Astrocyte of the spinal cord (primary cell): ENCODE results near the gene LCK.
"Not testable (repeated sequence)": the region's sequence is repeated elsewhere in the genome, so short reads cannot be mapped to it uniquely, and the experiment has no call there.

Source experiments
- DNase-seq: peaks from one replicate; pipeline ENCODE4 v3.0.0; 2011; ENCODE audit warnings: low read depth, low spot score
- H3K4me3 ChIP-seq: 2 replicates; pipeline ENCODE4 v1.5.1; 2011; ENCODE audit warnings: low read depth, mild to moderate bottlenecking, low read length, moderate library complexity
- CTCF ChIP-seq: IDR thresholded peaks from 2 replicates; pipeline ENCODE4 v1.5.1; 2012; ENCODE audit warnings: low read depth, mild to moderate bottlenecking, low read length, inconsistent platforms
- in situ Hi-C: cut with HindIII; loops from 2 replicates; pipeline ENCODE4 v1.10.0; 2017; ENCODE audit warnings: low sequenced_read_pairs

The LCK gene

GRCh38 chr1:32257227-32257508 is 6.1 kb downstream of the LCK start:
- in situ Hi-C loops, result no loop called here
- no peak for DNase-seq
- no peak for TF ChIP-seq CTCF
- H3K4me3 ChIP-seq, result no peak overlapping the region

GRCh38 chr1:32263236-32263593 is 12.2 kb downstream of the LCK start:
- in situ Hi-C loops, H3K4me3 ChIP-seq, DNase-seq: not testable (repeated sequence)

- no peak overlapping the region for H3K4me3 ChIP-seq
- no peak for DNase-seq
- in situ Hi-C loops, result no loop called here
- TF ChIP-seq CTCF, result no peak
Observed at GRCh38 chr1:32263744-32264143, 12.7 kb downstream of the LCK start.

- no peak overlapping the region for H3K4me3 ChIP-seq
- no peak for TF ChIP-seq CTCF
- no peak for DNase-seq
- in situ Hi-C loops, result no loop called here
Observed at GRCh38 chr1:32265846-32266245, 14.8 kb downstream of the LCK start.

GRCh38 chr1:32266921-32267591 is 16.0 kb downstream of the LCK start:
- peak; percentile 42 for DNase-seq
- no peak for TF ChIP-seq CTCF
- no peak overlapping the region for H3K4me3 ChIP-seq
- in situ Hi-C loops, result no loop called here

GRCh38 chr1:32269744-32270143 is 18.7 kb downstream of the LCK start:
- TF ChIP-seq CTCF, result no peak
- no peak for DNase-seq
- in situ Hi-C loops, result no loop called here
- no peak overlapping the region for H3K4me3 ChIP-seq

- no peak for DNase-seq
- H3K4me3 ChIP-seq, result no peak overlapping the region
- no peak for TF ChIP-seq CTCF
- in situ Hi-C loops, result no loop called here
Observed at GRCh38 chr1:32272557-32273390, 21.7 kb downstream of the LCK start.
